Testis (tissue), 2 donors: Measurements from ENCODE around the gene TST.

ENCODE experiments used
- CTCF ChIP-seq, 3 experiments: fragments of 450-650 bp in 2 of 3; fragments of 200-600 bp in 1 of 3; sonication (generic) in 1 of 3; IDR thresholded peaks; one replicate each; pipeline ENCODE4 v1.5.1; 2016 to 2019; ENCODE audit warnings: antibody characterized with exemption in 3 of 3, mild to moderate bottlenecking in 2 of 3, moderate library complexity in 1 of 3
- POLR2A ChIP-seq: fragments of 450-650 bp; IDR thresholded peaks from one replicate; pipeline ENCODE4 v1.6.1; 2017; ENCODE audit warnings: antibody characterized with exemption, mild to moderate bottlenecking, moderate library complexity

DNA sequence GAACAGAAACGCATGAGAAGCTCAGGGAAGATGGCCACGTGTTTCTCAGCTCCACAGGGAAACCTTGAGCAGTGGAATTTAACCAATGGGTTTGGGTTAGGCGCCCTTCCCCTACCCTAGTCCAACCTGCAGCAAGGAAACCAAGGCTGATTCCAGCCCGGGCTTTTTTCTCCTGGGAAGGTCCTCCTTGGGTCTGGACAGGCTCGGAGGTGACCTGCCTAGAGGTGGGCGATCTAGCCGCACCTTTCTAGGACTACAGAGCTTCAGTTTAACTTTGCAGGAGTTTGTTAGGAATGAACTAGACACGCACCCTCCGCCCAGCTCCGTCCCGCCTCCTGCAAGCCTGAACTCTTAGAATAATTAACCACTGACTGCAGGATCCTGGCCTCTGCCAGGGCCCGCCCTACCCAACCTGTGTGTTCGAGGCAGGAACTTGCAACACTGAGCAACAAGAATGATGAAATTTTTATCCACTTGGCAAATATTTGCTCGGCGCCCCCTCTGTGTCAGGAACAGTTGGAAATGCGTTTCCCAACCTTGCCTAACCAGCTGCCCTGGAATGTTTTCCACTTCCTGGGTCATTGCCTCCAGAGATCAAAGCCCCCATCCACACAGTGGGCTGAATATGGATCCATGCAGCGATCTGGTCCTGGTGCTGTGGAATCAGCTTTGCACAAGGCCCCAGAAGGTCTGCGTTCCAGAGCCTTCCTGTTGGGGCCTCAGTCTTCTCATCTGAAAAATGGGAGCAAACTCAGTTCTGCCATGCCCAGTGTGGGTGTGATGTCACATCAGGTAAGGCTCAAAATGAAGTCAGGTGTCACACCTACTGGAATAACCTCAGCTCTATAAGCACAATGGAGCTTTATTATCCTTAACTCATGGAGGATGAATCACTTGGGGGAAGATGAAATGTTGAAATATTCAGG, 13.6 kb upstream of the TST start:
- TF ChIP-seq CTCF (IDR thresholded peaks at IDR 0.05) (no peak), POLR2A (no peak)
